RWPE1 (cell line): ENCODE measurements around the gene CACNA2D3.
A peak's percentile ranks its signal among the peaks of the same experiment; 100 is the strongest.

Source experiments
- CTCF ChIA-PET: fragments of 350-600 bp; sonication (Branson Sonifier 250); formaldehyde crosslinking; extraction: SDS; loops from one replicate; lab custom pipeline; 2021; lab: Yijun Ruan, JAX
- POLR2A ChIA-PET: fragments of 400-600 bp; formaldehyde crosslinking; extraction: SDS; loops from one replicate; lab custom pipeline; 2020; ENCODE audit warnings: antibody characterized with exemption; ENCODE audit not compliant: low non-redundant PET; lab: Yijun Ruan, JAX
- DNase-seq: peaks from one replicate; pipeline ENCODE4 v3.0.0; 2012; ENCODE audit warnings: low spot score
- H3K27ac ChIP-seq: fragments of 450-650 bp; 2 replicates; pipeline ENCODE4 v1.5.1; 2017
- TF ChIP-seq, protein P1 (sequence below): fragments of 450-650 bp; conservative IDR thresholded peaks from 2 replicates; pipeline ENCODE4 v1.5.1; 2017; ENCODE audit warnings: low read depth, mild to moderate bottlenecking

Gene CACNA2D3

DNA sequence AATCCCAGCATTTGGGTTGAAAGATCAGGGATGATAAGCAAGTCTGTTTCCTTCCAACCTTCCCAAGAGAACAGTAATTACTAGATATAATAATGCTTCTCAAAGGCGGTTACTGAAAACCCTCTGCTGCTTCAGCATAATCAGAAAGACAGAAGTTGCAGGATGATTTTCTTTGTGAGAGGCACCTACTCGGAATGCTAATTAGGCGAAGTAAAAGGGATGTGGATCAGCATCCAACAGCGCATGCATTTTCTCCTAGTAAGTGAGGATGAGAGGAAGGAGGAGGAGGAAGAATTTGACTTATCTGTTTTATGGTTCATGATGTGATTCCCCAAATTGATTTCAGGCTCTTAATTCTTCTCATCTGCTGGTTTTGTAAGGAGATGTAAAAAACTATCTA, 118.0 kb downstream of the CACNA2D3 start:
- CTCF ChIA-PET, result interaction anchor here (0.5 kb wide), 1 partner anchor 613 kb away, joined by 3 read pairs; no protein-coding TSS in a partner anchor
- no peak for DNase-seq
- no peak overlapping the region for H3K27ac ChIP-seq
- TF ChIP-seq, protein P1, sequence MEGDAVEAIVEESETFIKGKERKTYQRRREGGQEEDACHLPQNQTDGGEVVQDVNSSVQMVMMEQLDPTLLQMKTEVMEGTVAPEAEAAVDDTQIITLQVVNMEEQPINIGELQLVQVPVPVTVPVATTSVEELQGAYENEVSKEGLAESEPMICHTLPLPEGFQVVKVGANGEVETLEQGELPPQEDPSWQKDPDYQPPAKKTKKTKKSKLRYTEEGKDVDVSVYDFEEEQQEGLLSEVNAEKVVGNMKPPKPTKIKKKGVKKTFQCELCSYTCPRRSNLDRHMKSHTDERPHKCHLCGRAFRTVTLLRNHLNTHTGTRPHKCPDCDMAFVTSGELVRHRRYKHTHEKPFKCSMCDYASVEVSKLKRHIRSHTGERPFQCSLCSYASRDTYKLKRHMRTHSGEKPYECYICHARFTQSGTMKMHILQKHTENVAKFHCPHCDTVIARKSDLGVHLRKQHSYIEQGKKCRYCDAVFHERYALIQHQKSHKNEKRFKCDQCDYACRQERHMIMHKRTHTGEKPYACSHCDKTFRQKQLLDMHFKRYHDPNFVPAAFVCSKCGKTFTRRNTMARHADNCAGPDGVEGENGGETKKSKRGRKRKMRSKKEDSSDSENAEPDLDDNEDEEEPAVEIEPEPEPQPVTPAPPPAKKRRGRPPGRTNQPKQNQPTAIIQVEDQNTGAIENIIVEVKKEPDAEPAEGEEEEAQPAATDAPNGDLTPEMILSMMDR, result no peak
- POLR2A ChIA-PET, result no interaction called here

DNA sequence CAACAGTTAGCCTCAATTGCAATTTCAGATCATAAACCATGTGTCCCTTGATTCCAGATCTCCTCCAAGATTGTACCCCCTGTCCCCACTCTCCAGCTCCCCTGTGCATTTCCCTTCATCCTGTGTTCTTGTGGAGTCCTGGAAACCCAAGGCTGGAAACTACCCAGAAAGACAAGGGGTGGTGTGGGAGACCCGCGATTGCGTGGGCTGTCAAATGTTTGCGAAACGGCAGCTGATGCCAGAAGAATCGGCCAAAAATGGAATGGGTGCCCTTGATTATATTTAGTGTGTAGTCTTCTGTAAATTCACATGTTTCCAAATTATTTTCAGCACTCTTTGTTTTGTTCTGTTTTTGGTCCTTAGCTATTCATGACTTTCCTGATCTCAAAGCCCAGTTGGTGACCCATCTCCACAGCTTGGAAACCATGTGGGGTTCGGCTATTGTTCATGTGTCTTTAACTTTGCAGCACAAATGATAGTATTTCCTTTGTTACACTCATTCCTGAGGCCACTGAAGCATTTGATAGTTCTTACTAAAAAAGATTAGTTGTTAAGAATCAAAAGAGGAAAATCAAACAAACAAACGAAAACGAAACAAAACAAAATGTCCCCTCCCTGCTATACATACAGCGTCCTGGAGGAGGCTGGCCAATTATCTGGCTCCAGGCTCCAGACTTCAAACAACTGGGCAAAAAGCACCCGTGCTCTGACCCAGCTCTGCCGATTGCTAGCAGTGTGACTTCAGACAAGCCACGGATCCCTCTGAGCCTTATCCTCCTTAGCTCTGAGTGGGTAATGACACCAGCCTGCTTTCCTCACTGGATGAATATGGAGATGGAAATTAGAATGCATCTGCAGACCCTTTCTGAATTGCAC, 120.9 kb downstream of the CACNA2D3 start:
- ChIA-PET POLR2A (no interaction called here), CTCF (no interaction called here)
- no peak overlapping the region for H3K27ac ChIP-seq
- peak; percentile 1 for DNase-seq
- TF ChIP-seq, protein P1, result no peak

DNA sequence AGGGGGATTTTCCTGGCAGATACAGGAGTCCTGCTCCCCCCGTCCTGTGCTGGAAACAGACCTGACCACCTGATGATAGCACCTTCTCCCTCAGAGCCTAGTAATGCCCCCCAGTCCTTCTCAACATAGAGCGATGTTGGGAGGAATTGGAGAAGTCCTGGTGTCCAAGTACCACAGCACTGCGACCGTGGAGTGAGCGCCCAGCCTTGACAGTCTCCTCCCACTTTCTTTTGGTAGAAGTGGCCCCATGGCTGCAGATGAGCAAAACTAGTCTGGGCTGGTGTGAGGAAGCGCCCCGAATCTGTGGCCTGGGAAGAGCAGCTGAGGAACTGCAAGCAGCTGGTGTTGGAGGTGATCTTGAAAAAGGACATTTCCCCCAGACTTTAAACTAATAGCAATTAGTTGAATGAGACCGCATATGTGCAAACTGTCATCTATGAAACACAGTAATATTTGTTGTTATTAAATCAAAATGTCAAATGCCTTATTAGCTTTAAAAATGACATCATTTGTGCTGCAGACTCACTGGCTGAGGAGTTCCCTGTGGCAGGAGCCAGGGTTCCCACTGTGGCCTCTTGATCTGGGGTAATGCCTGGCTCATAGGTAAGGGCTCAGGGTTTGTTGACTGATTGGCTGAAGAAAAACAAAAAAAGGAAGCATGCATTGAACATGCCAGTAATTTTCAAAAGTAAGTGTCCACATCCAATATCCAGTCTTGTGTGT, 121.8 kb downstream of the CACNA2D3 start:
- CTCF ChIA-PET, result no interaction called here
- TF ChIP-seq, protein P1, result no peak
- H3K27ac ChIP-seq, result no peak overlapping the region
- no peak for DNase-seq
- POLR2A ChIA-PET, result no interaction called here

DNA sequence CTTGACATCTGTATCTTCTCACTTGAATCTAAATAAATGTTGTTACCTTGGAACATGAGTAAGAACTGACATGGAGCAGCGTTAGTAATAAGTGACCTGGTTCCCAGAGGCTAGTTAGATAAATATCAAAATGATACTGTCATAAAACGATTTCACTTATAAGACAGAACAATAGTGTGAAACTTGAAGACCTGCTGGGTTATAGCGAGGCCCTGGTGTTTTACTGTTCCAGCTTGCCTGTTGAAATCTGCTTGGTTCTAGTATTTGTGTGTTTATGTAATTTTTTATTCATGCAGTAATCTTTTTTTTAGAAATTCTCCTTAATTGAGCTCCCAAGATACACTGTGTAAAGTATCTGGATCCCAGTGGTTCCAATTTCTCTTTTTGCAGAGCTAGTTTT, 129.4 kb downstream of the CACNA2D3 start:
- no peak overlapping the region for H3K27ac ChIP-seq
- TF ChIP-seq, protein P1, result no peak
- POLR2A ChIA-PET, result no interaction called here
- CTCF ChIA-PET, result no interaction called here
- no peak for DNase-seq

DNA sequence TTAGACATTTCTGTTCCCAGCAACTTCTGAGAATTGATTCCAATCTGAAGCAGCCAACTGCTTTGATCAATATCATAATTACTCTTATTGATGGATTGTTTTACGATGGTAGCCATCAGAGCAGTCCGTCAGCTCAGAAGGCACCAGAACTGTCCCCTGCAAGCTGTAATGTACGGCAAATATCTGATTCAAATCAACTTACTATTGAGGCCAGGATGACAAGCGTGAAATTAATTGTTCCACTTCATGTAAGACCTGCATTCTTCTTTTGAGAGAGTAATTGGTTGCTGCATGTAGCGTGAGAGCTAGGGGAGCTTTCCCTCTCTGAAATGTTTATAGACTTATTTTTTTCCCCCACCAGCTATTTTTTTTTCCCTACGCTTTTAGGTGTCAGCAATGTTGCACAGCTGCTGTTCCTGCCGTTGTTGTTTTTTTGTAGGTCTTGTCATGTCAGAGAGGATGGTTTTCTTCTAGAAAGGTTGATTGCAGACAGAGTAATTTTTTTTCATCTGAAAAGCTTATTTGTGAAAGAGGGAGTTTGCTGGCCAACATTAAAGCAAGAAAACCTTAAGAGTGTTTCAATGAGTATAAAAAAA, 134.9 kb downstream of the CACNA2D3 start:
- ChIA-PET POLR2A (no interaction called here), CTCF (no interaction called here)
- no peak overlapping the region for H3K27ac ChIP-seq
- no peak for DNase-seq
- TF ChIP-seq, protein P1, result no peak

DNA sequence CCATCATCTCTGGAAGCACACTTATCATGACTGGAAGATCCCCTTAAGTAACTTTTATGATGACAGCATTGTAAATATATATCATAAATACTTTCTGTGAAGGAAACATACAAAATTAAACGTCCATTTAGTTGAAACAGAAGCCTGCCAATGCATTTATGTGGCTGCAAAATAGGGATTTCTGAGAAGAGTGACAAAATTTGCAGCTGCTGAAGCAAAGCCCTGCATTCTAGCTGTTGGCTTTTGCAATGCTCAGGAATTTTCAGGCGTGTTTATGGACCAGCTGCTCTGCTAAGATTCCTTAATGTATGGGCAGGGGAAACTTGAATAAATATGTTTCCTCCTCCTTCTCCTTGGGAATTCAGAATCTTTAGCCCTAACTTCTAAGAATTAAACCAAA, 137.3 kb downstream of the CACNA2D3 start:
- TF ChIP-seq, protein P1, result no peak
- POLR2A ChIA-PET, result no interaction called here
- CTCF ChIA-PET, result interaction anchor here (0.8 kb wide), 1 partner anchor 510 kb away, joined by 3 read pairs; no protein-coding TSS in a partner anchor
- no peak overlapping the region for H3K27ac ChIP-seq
- no peak for DNase-seq
